HepG2 (cell line): Measurements from ENCODE around the gene VEGFA. TPM values are rescaled to one million over a fixed set of nuclear protein-coding genes. Genes with fewer than 3 reads are reported as not detected.
A peak's percentile ranks its signal among the peaks of the same experiment; 100 is the strongest.

ENCODE experiments used
- ARHGAP35 ChIP-seq: sonication (generic); formaldehyde crosslinking; IDR thresholded peaks from 2 replicates; pipeline ENCODE4 v1.9.0; 2022; ENCODE audit warnings: mild to moderate bottlenecking, inconsistent platforms, moderate library complexity, missing genetic modification reagents, borderline replicate concordance
- ATF1 ChIP-seq: IDR thresholded peaks from 2 replicates; pipeline ENCODE4 v1.6.1; 2016; ENCODE audit warnings: mild to moderate bottlenecking, control low read depth
- BRF2 ChIP-seq: sonication (generic); formaldehyde crosslinking; IDR thresholded peaks from 2 replicates; pipeline ENCODE4 v1.8.1; 2022; ENCODE audit warnings: mild to moderate bottlenecking, missing genetic modification reagents
- DNMT3B ChIP-seq: conservative IDR thresholded peaks from 2 replicates; pipeline ENCODE4 v1.6.1; 2016; ENCODE audit warnings: missing biosample characterization, control low read depth
- HES4 ChIP-seq: sonication (generic); formaldehyde crosslinking; IDR thresholded peaks from 2 replicates; pipeline ENCODE4 v1.9.0; 2021; ENCODE audit warnings: mild to moderate bottlenecking, missing genetic modification reagents, borderline replicate concordance
- KDM5A ChIP-seq: fragments of 200-600 bp; sonication (generic); IDR thresholded peaks from 2 replicates; pipeline ENCODE4 v1.7.0; 2018; ENCODE audit warnings: antibody characterized with exemption, mild to moderate bottlenecking, low read length, borderline replicate concordance
- LBX2 ChIP-seq: sonication (generic); formaldehyde crosslinking; IDR thresholded peaks from 2 replicates; pipeline ENCODE4 v1.5.0; 2020; ENCODE audit warnings: missing genetic modification reagents, mild to moderate bottlenecking, borderline replicate concordance
- MLXIP ChIP-seq: sonication (generic); formaldehyde crosslinking; IDR thresholded peaks from 2 replicates; pipeline ENCODE4 v1.9.0; 2021; ENCODE audit warnings: missing genetic modification reagents, borderline replicate concordance
- NFIC ChIP-seq: IDR thresholded peaks from 2 replicates; pipeline ENCODE4 v1.6.1; 2012; ENCODE audit warnings: mild to moderate bottlenecking, low read length, inconsistent platforms
- PCBP1 ChIP-seq: fragments of 200-400 bp; formaldehyde crosslinking; IDR thresholded peaks from 2 replicates; pipeline ENCODE4 v1.6.1; 2017; ENCODE audit warnings: mild to moderate bottlenecking, low read depth, low read length, borderline replicate concordance
- PLSCR1 ChIP-seq: sonication (generic); formaldehyde crosslinking; IDR thresholded peaks from 2 replicates; pipeline ENCODE4 v1.5.0; 2020; ENCODE audit warnings: missing genetic modification reagents, mild to moderate bottlenecking, borderline replicate concordance
- SIX1 ChIP-seq: sonication (generic); formaldehyde crosslinking; IDR thresholded peaks from 2 replicates; pipeline ENCODE4 v1.4.0; 2020; ENCODE audit warnings: missing genetic modification reagents, borderline replicate concordance
- ZFP36 ChIP-seq: fragments of 150-350 bp; IDR thresholded peaks from 2 replicates; pipeline ENCODE4 v1.6.1; 2018; ENCODE audit warnings: borderline replicate concordance, low read length, low read depth; ENCODE audit not compliant: partially characterized antibody
- ZNF276 ChIP-seq: sonication (generic); formaldehyde crosslinking; IDR thresholded peaks from 2 replicates; pipeline ENCODE4 v1.4.0; 2020; ENCODE audit warnings: mild to moderate bottlenecking, low read depth, missing genetic modification reagents
- ZNF530 ChIP-seq: sonication (generic); formaldehyde crosslinking; IDR thresholded peaks from 2 replicates; pipeline ENCODE4 v1.5.0; 2020; ENCODE audit warnings: low read depth, mild to moderate bottlenecking, missing genetic modification reagents
- ZNF557 ChIP-seq: sonication (generic); formaldehyde crosslinking; IDR thresholded peaks from 2 replicates; pipeline ENCODE4 v1.4.0; 2020; ENCODE audit warnings: missing genetic modification reagents
- ZNF562 ChIP-seq: sonication (generic); formaldehyde crosslinking; IDR thresholded peaks from 2 replicates; pipeline ENCODE4 v1.8.0; 2022; ENCODE audit warnings: missing genetic modification reagents, borderline replicate concordance
- ZNF672 ChIP-seq: sonication (generic); formaldehyde crosslinking; IDR thresholded peaks from 2 replicates; pipeline ENCODE4 v1.8.1; 2022; ENCODE audit warnings: missing genetic modification reagents
- polyA plus RNA-seq, 8 experiments: library from polyadenylated mRNA; depleted of rRNA in 3 of 8; stranded (reverse) in 7 of 8; unstranded in 1 of 8; fragments of >200 nt; fragmentation: Illumina TruSeq in 4 of 8; extraction: Trizol in 4 of 8; gene quantifications; 2 replicates each; pipeline versions ENCODE4 v1.2.1 to v1.2.3, GENCODE V29; 2011 to 2016; ENCODE audit warnings: low read depth in 4 of 8, missing spikeins in 1 of 8, mixed read lengths in 1 of 8; ENCODE audit not compliant: insufficient read depth in 1 of 8
- total RNA-seq, 5 experiments: library from RNA; depleted of rRNA; stranded (reverse); fragments of >200 nt; fragmentation: Illumina TruSeq; extraction: Trizol; gene quantifications; 2 replicates each; pipeline ENCODE4 v1.2.3, GENCODE V29; 2016; ENCODE audit warnings: low read depth in 1 of 5
- TF ChIP-seq, protein P1 (sequence below): sonication (generic); formaldehyde crosslinking; IDR thresholded peaks from 2 replicates; pipeline ENCODE4 v1.4.0; 2020; ENCODE audit warnings: missing genetic modification reagents

VEGFA gene
- total and polyA plus RNA-seq, 2 of the 13 experiments (the other 11 are each of a cell fraction or from before 2014, with no cell fraction given) = 68.1 to 629 TPM

DNA sequence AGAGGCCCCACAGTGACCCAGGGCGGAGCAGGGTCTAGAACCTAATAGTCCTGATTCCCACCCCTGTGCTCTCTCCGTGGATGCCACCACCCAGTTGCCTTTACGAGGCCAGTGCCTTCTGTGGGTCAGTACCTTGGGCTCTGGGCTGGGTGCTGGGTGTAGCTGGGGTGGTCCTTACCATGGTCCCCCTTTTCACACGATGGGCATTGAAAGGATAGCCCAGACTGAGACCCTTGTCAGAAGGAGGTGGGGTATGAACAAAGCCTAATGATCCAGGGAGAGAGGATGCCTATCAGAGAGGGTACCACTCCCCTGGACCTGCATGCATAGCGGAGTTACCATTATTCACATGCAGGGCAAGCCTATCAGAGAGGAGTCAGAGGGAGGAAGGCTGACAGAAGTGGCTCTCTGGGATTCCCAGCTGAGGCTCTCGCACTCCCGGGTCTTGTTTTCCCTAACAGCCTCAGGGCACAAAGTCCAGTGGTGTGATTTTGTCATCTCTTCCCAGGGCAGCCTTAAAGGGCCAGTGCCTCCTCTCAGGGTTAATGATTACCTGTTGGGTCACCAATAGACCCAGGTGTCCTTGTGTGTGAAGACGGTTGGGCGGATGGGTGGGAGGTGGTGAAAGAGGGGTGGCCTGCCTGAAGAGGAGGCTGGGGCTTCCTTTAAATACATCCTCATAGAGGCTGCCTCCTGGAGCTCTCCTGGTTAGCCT lies 36.2 kb downstream of the VEGFA start (continued):
- TF ChIP-seq, protein P1, sequence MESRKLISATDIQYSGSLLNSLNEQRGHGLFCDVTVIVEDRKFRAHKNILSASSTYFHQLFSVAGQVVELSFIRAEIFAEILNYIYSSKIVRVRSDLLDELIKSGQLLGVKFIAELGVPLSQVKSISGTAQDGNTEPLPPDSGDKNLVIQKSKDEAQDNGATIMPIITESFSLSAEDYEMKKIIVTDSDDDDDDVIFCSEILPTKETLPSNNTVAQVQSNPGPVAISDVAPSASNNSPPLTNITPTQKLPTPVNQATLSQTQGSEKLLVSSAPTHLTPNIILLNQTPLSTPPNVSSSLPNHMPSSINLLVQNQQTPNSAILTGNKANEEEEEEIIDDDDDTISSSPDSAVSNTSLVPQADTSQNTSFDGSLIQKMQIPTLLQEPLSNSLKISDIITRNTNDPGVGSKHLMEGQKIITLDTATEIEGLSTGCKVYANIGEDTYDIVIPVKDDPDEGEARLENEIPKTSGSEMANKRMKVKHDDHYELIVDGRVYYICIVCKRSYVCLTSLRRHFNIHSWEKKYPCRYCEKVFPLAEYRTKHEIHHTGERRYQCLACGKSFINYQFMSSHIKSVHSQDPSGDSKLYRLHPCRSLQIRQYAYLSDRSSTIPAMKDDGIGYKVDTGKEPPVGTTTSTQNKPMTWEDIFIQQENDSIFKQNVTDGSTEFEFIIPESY (CRISPR knock-in tag) = 0 out of 2 replicates have a peak, but pooled peaks have one; percentile 40
- TF ChIP-seq ATF1 (CRISPR knock-in tag) (peak; percentile 59; the same call in 1 of the 2 replicates), KDM5A (no peak; the same call in 1 of the 2 replicates), MLXIP (CRISPR knock-in tag) (no peak), ZNF557 (no peak; the same call in 1 of the 2 replicates), ZNF672 (no peak), HES4 (CRISPR knock-in tag) (peak; percentile 70; the same call in 1 of the 2 replicates), LBX2 (CRISPR knock-in tag) (no peak), ZNF562 (CRISPR knock-in tag) (no peak), PLSCR1 (CRISPR knock-in tag) (no peak), ZNF530 (CRISPR knock-in tag) (no peak), ARHGAP35 (CRISPR knock-in tag) (no peak), DNMT3B (CRISPR knock-in tag) (no peak), SIX1 (CRISPR knock-in tag) (peak; percentile 46; the same call in 1 of the 2 replicates), ZFP36 (peak; percentile 5), BRF2 (CRISPR knock-in tag) (no peak), NFIC (peak; percentile 69; the same call in 1 of the 2 replicates), PCBP1 (no peak), ZNF276 (peak; percentile 11; the same call in 1 of the 2 replicates)
